GM21737 (cell line): ENCODE results near the gene HNRNPA1L2.
"Not testable (repeated sequence)": the region's sequence is repeated elsewhere in the genome, so short reads cannot be mapped to it uniquely, and the experiment has no call there.

Source experiments
- ATAC-seq: cut with Tn5 transposase; IDR thresholded peaks from one replicate; pipeline ENCODE4 v1.9.1; 2021; ENCODE audit warnings: mild to moderate bottlenecking, moderate library complexity; ENCODE audit not compliant: unreplicated experiment

The HNRNPA1L2 gene

DNA sequence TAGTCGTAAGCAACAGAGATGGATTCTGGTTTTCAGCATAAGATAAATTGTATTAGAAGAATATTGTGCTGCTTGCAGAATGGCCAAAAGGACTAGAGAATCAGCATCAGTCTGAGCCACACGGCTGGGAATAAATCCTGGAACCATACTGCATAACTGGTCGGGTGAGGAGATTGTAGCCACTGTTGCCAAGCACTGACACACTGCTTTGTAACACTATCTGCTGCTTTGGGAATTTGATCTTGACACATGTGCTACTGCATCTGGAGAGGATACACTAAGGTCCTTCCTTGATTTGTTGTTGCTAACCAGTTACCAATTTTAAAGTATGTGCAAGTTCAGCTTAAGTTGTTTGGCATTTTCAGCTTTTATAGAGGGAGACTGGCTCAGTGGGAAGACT, 1.9 kb downstream of the HNRNPA1L2 start:
- ATAC-seq: no peak

DNA sequence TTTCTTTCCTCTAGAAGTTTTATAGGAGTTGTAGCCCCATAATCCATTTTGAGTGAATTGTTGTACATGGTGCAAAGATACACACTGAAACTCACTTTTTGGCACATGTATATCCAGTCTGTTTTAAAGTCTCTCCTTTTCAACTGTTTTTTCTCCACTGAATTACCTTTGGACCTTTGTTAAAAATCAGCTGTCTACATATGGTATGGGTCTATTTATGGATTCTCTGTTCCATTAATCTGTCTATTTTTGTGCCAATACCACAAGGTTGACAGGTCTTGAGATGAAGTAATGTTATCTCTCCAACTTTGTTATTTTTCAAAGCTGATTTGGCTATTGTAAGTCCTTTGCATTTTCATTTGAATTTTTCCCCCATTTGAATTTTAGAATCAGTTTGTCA, 4.7 kb downstream of the HNRNPA1L2 start:
- ATAC-seq: no peak

DNA sequence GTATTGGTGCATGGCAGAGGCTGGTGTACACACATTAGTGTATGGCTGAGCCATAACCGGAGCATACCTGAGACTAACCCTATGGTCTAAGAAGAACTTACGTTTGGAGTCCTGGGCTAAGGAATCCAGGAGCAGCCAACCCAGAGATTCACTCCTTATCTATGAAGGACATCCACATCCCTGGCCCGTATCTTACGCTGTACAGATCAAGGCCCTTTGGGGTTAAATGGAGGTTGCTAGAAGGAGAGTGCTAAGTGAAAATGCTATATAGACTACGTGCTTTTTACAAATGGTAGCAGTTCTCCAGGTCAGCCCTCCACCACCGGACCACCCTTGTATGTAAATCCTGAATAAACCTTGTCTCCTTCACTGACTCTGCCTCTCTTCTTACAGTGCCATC, 8.5 kb downstream of the HNRNPA1L2 start:
- no peak for ATAC-seq

DNA sequence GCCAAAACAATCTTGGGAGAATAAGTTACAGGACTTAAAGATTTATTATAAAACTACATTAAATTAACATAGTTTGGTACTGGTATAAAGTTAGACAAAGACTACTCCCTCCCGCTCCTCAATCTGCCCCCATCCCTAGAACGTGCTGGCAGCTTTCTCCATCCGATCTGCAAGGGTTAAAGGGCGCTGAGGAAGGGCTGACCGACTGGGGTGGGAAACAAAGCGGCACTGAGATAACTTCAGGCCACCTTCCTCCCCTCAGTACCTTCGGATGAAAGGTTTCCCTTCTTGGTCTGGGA, 9.6 kb downstream of the HNRNPA1L2 start:
- peak; percentile 9 for ATAC-seq

DNA sequence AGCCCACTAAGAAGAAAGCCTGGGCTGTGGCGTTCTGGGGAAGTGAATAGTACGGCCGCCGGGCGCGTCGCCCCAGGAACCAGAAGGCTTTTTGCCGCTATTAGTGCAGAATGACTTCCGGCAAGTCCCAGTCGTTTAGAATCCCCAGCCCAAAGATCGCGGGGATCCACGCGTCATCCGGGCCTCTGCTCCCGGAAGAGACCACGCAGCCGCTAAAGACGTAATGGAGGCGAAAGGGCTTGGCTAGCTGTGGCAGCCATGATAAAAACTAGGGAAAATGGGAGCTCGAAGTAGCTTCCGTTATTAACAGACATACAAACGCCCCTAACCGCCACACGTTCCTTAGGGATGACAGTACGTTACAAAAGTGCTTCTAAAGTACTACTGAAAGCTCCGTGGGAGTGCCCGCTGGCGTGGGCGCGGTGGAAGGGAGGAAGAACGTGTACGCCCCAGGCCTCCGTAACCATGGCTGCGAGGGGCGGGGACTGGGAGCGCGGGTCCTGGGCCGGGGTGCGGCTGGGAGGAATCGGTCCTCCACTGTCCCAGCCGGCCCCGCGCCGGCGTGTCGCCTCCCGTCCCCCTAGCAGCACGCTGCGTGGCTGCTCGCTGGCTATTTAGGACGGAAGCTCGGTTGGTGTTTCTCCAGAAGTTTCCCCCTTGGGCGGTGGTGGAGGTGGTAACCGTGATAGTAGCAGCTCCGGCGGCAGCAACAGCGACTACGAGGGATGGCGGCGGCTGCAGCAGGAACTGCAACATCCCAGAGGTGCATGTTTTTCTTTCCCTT, 10.2 kb downstream of the HNRNPA1L2 start, which contains the start of gene SUGT1:
Gene SUGT1 (plus strand): TSS at position 641 of the 784 bp plus-strand sequence. CDS start 85 bp downstream, at position 726.
- ATAC-seq: peak; percentile 94

DNA sequence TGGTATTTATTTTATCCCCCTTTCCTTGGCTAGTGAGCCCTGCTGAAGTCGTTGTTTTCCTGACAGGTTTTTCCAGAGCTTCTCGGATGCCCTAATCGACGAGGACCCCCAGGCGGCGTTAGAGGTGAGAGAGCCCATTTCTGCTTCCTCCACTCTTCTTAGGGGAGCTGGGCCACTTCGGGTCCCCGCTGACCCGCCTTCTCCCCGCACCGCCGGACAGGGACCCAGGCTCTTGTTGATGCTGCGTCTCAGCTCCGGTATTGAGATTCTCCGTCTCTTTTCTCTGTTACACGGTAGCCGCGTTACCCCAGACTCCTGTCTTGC, 10.7 kb downstream of the HNRNPA1L2 start:
- ATAC-seq: peak; percentile 30

DNA sequence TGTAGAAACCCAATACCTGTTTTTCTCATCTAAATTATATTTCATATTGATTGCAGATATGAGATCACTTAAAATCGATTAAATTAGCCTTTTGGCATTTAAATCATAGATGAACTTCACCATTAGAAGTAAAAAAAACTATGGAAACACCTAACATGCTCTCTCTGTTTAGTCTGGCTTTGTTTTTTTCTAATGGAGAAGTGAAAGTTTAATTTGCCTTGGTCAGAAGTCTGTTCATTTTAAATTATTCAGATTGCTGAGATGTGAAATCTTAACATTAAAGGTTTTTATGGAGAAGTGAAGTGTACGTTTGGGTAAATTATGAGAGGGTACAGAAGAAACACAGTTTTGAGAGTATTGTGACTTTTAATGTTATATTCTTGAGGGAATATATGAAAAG, 17.1 kb downstream of the HNRNPA1L2 start:
- no peak for ATAC-seq

DNA sequence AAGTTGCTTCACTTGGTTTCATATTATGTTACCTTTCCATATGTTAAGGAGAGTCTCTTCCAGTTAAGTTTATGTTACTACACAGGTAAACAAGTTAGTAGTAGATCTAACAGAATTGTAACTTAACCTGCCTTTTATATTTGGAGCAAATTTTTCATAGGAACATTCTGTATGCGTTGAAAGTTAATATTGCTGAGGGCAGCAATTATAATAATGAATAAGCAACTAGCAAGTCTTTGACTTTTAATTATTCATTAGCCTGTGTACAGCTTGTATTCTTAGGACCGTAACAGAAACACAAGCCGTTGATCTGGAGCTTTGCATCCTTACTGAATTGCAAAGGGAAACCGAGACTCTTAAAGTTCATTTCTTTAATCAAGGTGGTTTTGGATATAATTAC, 22.0 kb downstream of the HNRNPA1L2 start:
- no peak for ATAC-seq

DNA sequence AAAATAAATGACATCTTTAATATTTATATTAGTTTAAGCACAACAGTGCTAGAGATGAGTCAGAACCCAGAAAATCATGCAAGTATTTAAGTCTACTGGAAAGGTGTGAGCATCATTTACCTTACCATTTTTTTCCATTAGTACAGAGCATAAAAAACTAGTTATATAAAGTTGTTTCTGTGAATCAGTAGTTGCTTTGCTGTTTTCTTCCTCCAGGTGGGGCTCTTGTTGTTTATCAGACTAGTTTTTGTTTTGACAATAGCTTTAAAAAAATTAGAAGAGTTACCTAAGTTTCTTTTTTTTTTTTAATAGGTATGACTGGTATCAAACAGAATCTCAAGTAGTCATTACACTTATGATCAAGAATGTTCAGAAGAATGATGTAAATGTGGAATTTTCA, 23.1 kb downstream of the HNRNPA1L2 start:
- ATAC-seq: no peak

DNA sequence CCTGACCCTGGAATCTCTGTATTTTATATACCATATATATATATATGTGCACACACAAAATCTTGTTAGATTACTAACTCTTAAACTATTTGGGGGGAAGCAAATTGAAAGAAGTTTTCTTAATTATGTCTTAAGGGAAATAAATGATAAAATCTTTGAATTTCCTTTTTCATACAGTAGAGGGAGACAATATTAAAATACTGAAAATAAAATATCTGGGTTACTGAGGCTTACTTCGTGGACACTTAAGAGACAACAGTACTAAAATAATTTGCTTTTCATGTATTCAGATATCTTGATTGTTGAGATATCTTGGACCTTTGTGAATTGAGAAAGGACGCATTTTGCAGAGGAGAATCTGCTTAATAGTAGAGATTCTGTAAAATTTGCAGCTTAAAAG, 27.4 kb downstream of the HNRNPA1L2 start:
- ATAC-seq: no peak

DNA sequence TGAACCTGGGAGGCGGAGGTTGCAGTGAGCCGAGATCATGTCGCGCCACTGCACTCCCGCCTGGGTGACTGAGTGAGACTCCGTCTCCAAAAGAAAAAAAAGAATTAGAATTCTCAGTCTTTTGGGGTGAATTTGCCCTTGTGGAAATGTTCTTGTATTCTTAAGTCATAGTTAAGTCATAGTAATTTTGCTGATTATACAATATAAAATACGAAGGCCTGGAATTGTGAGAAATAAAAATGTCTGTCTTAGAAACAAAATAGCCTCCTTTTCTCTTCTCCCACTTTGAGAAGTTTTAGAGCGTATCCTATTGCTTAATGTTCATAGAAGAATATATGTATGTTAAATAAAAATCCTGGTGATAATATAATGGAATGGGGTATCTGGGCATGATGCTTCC, 28.5 kb downstream of the HNRNPA1L2 start:
- ATAC-seq: no peak

DNA sequence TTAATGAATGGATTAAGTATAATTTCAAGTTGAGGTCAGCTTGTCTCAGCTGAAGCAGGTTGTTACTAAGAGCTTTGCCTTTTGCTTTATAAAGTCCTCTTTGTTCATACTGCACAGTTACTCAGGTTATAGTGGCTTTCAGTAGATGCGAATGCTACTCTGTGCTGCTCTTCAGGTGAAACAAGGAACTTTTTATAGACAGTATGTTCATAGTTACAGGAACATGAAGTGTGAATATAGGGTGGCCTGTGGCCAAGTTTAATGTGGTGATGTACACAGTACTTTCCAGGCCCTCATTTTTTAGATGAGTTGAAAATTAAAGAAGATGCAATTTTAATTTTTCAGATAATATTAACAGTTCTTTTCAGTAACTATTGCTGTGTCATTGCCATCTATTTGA, 31.2 kb downstream of the HNRNPA1L2 start:
- ATAC-seq: no peak

DNA sequence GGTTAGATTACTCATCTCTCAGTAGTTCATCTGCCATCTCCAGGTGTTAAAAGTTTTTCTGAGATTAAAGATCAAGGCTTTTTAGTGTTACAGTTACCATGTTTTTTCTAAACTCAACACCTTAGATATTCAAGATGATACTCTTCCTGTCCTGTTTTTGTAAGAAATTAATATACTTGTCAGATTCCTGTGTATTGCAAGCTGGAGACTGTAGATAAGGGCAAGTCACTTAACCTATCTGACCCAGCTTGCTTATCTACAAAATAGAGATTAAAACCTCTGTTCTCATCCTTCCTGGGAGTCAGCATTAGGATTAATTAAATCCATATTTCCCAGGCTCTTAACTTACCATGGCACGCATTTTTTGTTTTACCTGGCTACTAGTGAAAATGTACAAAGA, 35.6 kb downstream of the HNRNPA1L2 start:
- no peak for ATAC-seq

DNA sequence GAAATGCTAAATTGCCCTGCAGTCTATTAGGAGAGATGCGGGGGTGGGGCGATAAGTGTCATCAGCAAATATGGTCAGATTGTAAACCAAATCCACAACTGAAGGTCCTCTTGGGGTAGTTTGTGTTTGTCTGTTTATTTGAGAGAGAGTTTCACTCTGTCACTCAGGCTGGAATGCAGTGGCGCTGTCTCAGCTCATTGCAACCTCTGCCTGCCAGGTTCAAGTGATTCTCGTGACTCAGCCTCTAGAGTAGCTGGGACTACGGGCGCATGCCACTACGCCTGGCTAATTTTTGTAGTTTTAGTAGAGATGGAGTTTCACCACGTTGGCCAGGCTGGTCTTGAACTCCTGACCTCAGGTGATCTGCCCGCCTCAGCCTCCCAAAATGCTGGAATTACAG, 43.6 kb downstream of the HNRNPA1L2 start:
- not testable (repeated sequence) for ATAC-seq

DNA sequence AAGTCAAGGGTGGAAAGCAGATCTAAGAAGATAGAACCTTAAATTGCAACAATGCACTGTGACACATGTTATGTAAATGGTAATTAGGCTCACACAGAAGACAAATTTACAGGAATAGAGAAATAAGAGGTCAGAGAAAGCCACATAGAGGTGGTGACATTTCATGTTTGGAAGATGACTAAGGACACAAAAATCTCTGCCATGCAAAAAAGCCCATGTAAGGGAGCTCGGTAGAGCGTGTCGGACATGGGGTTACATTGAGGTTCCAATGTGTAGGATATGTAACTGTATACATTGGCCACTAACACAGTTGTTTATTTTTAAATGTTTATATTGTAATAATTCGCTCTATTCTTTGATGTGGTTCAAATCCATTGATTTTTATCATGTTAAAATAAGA, 44.1 kb downstream of the HNRNPA1L2 start:
- no peak for ATAC-seq
